ENCODE results near the gene CTDSPL. TPM values are rescaled to one million over a fixed set of nuclear protein-coding genes. Genes with fewer than 3 reads are reported as not detected.

The CTDSPL gene
- total RNA-seq, 1 donor = 33.6 TPM

GRCh38 chr3:37964716-37965115, 103.0 kb downstream of the CTDSPL start:
- DNase-seq (ENCODE audit: low read depth) = no peak
- H3K4me3 ChIP-seq (ENCODE audit: low read depth, low read length) = no peak overlapping the region
- TF ChIP-seq CTCF (IDR thresholded peaks at IDR 0.05; ENCODE audit: insufficient read depth, low read length) = no peak

- DNase-seq (ENCODE audit: low read depth) = peak; percentile 72
- peak; percentile 92 for TF ChIP-seq CTCF (IDR thresholded peaks at IDR 0.05; ENCODE audit: insufficient read depth, low read length)
- H3K4me3 ChIP-seq (ENCODE audit: low read depth, low read length) = no peak overlapping the region
These were observed 105.7 kb downstream of the CTDSPL start for GRCh38 chr3:37967260-37967881.

GRCh38 chr3:37968199-37968598, 106.5 kb downstream of the CTDSPL start:
- no peak for DNase-seq (ENCODE audit: low read depth)
- no peak for TF ChIP-seq CTCF (IDR thresholded peaks at IDR 0.05; ENCODE audit: insufficient read depth, low read length)
- no peak overlapping the region for H3K4me3 ChIP-seq (ENCODE audit: low read depth, low read length)

- peak; percentile 23 for DNase-seq (ENCODE audit: low read depth)
- no peak overlapping the region for H3K4me3 ChIP-seq (ENCODE audit: low read depth, low read length)
- no peak for TF ChIP-seq CTCF (IDR thresholded peaks at IDR 0.05; ENCODE audit: insufficient read depth, low read length)
These were observed 107.3 kb downstream of the CTDSPL start for GRCh38 chr3:37968813-37969595.

- TF ChIP-seq CTCF (IDR thresholded peaks at IDR 0.05; ENCODE audit: insufficient read depth, low read length) = no peak
- no peak for DNase-seq (ENCODE audit: low read depth)
- no peak overlapping the region for H3K4me3 ChIP-seq (ENCODE audit: low read depth, low read length)
These were observed 108.0 kb downstream of the CTDSPL start for GRCh38 chr3:37969596-37970100.

- no peak for DNase-seq (ENCODE audit: low read depth)
- no peak for TF ChIP-seq CTCF (IDR thresholded peaks at IDR 0.05; ENCODE audit: insufficient read depth, low read length)
These were observed 109.1 kb downstream of the CTDSPL start for GRCh38 chr3:37970802-37971201.

More at GRCh38 chr3:37970802-37971201, 109.1 kb downstream of the CTDSPL start:
- no peak overlapping the region for H3K4me3 ChIP-seq (ENCODE audit: low read depth, low read length)
